GM12874 (cell line): Measurements from ENCODE around the gene PTCH1.

ENCODE experiments used
- TF ChIP-seq, protein P1 (sequence below): IDR thresholded peaks from 2 replicates; pipeline ENCODE4 v1.5.1; 2011; ENCODE audit warnings: low read depth, mild to moderate bottlenecking, control low read depth, low read length, moderate library complexity; ENCODE audit not compliant: insufficient read depth

Gene PTCH1

DNA sequence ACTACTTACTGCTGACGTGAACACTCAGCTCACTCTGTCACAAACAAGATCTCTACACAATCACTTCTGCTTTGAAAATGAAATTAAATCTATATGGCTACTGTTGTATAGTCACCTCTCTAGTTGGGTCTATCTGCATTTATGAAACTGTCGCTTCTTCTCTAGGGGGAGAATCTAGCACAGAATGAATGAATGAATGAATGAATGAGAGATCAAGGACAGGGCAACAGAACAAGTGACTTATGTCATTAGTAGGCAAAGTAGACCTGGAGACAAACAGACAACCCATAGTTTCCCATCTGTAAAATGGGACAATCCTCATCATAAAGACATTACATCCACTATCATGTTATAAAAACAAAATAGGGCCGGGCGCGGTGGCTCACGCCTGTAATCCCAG lies 13.4 kb downstream of the PTCH1 start:
- TF ChIP-seq, protein P1, sequence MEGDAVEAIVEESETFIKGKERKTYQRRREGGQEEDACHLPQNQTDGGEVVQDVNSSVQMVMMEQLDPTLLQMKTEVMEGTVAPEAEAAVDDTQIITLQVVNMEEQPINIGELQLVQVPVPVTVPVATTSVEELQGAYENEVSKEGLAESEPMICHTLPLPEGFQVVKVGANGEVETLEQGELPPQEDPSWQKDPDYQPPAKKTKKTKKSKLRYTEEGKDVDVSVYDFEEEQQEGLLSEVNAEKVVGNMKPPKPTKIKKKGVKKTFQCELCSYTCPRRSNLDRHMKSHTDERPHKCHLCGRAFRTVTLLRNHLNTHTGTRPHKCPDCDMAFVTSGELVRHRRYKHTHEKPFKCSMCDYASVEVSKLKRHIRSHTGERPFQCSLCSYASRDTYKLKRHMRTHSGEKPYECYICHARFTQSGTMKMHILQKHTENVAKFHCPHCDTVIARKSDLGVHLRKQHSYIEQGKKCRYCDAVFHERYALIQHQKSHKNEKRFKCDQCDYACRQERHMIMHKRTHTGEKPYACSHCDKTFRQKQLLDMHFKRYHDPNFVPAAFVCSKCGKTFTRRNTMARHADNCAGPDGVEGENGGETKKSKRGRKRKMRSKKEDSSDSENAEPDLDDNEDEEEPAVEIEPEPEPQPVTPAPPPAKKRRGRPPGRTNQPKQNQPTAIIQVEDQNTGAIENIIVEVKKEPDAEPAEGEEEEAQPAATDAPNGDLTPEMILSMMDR: no peak

GRCh38 chr9:95502248-95502647 lies 14.5 kb downstream of the PTCH1 start:
- TF ChIP-seq, protein P1: no peak

DNA sequence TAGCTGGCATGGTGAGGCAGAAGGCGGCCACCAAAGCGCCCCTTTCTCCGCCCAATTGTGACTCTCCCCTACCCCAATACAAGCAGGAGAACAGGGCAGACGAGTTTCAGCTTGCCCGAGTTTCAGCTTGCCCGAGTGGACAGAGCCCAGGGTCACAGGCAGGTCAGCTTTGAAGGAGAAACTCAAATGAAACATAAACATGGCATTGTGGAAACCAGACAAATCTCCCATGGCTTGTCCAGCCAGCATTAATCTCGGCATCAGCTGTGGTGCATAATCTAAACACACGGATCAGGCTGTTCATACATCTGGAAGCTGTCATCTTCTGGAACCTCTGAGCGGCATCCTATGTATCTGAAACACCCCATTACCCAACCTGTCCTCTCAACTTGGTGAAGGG lies 16.9 kb downstream of the PTCH1 start:
- TF ChIP-seq, protein P1: no peak

- TF ChIP-seq, protein P1: no peak
Measured at GRCh38 chr9:95499046-95499676, 17.6 kb downstream of the PTCH1 start.

DNA sequence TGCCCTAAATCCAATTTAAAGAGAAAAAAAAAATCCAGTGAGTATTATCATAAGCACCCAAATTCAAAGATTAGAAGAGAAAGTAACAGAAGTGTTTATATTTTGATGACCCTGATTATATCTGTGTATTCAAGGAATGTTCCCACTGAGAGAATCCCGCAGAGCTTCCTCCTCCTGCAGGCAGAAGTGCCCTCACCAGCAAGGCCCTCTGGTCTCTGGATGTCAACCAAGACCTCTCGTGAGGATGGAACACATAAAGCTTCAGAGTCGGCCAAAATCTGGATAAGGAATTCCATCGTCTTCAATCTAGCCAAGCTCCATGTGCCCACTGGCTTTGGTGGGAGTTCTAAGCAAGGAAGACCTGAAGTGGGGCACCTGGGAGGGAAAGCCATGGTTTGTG lies 18.1 kb downstream of the PTCH1 start:
- TF ChIP-seq, protein P1: no peak

DNA sequence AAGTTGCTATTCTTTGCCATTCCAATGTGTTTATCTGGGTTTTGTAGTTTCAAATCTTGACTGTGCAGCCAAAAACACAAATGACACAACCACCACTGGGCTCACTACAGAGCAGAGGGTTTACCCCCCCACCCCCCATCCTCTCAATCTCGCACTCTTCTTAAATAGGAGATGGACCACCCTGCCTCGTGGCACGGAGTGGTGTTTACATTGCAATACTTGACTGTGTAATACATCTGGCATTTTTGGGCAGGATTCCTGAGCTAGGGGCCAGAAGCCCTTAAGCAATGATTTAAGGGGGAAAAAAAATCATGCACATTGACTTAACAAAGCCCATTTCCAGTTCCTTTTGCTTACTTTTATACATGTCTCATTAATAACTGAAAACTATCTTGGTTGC lies 19.0 kb downstream of the PTCH1 start:
- TF ChIP-seq, protein P1: no peak

- TF ChIP-seq, protein P1: no peak
Measured at GRCh38 chr9:95496687-95497086, 20.1 kb downstream of the PTCH1 start.
